NOMO-1 treated with DMSO at 0.1 percent for 48 hours (cell line): Measurements from ENCODE around the gene IL1F10.
"Not testable (repeated sequence)": the region's sequence is repeated elsewhere in the genome, so short reads cannot be mapped to it uniquely, and the experiment has no call there.

Source experiments
- DNase-seq: peaks from one replicate; lab custom pipeline; 2025; ENCODE audit not compliant: unreplicated experiment; lab: John Stamatoyannopoulos, UW

IL1F10 gene

GRCh38 chr2:113080134-113080533 is 12.4 kb downstream of the IL1F10 start:
- DNase-seq, result peak; percentile 44

- no peak for DNase-seq
Measured at GRCh38 chr2:113081488-113082210, 13.9 kb downstream of the IL1F10 start.

- DNase-seq, result peak; percentile 25
Measured at GRCh38 chr2:113083296-113083695, 15.5 kb downstream of the IL1F10 start.

GRCh38 chr2:113084249-113085000 is 16.7 kb downstream of the IL1F10 start:
- peak; percentile 53 for DNase-seq

- DNase-seq, result no peak
Measured at GRCh38 chr2:113085542-113085941, 17.8 kb downstream of the IL1F10 start.

- DNase-seq, result no peak
Measured at GRCh38 chr2:113088213-113088992, 20.6 kb downstream of the IL1F10 start.

GRCh38 chr2:113089916-113090315 is 22.1 kb downstream of the IL1F10 start:
- peak; percentile 67 for DNase-seq

GRCh38 chr2:113091231-113091896 is 23.6 kb downstream of the IL1F10 start:
- DNase-seq, result no peak

- no peak for DNase-seq
Measured at GRCh38 chr2:113092864-113093612, 25.3 kb downstream of the IL1F10 start.

GRCh38 chr2:113093613-113093977 is 25.8 kb downstream of the IL1F10 start:
- DNase-seq, result no peak

GRCh38 chr2:113096306-113096705 is 28.5 kb downstream of the IL1F10 start:
- DNase-seq, result not testable (repeated sequence)

GRCh38 chr2:113096842-113097618 is 29.3 kb downstream of the IL1F10 start:
- DNase-seq, result not testable (repeated sequence)

GRCh38 chr2:113098041-113098440 is 30.3 kb downstream of the IL1F10 start:
- no peak for DNase-seq

GRCh38 chr2:113098532-113098931 is 30.8 kb downstream of the IL1F10 start:
- DNase-seq, result no peak

- no peak for DNase-seq
Measured at GRCh38 chr2:113102133-113102532, 34.4 kb downstream of the IL1F10 start.

- DNase-seq, result no peak
Measured at GRCh38 chr2:113103277-113103676, 35.5 kb downstream of the IL1F10 start.

GRCh38 chr2:113104054-113104611 is 36.4 kb downstream of the IL1F10 start:
- DNase-seq, result no peak

- DNase-seq, result peak; percentile 7
Measured at GRCh38 chr2:113105047-113105785, 37.4 kb downstream of the IL1F10 start.

- DNase-seq, result no peak
Measured at GRCh38 chr2:113111121-113111520, 43.4 kb downstream of the IL1F10 start.
